Caco-2 (cell line): ENCODE measurements around the gene LCK. TPM values are rescaled to one million over a fixed set of nuclear protein-coding genes. Genes with fewer than 3 reads are reported as not detected.

ENCODE experiments used
- BruUV-seq: library from RNA; stranded (reverse); fragments of 400-500 nt; replicated peaks from 2 replicates; lab custom pipeline; 2021; lab: Mats Ljungman, UMichigan
- CTCF ChIA-PET: fragments of 300-600 bp; sonication (Branson Sonifier 250); formaldehyde crosslinking; loops from one replicate; lab custom pipeline; 2022; ENCODE audit warnings: antibody characterized with exemption; lab: Charles Lee
- POLR2A ChIA-PET: fragments of 300-600 bp; sonication (Branson Sonifier 250); formaldehyde crosslinking; loops from one replicate; lab custom pipeline; 2022; ENCODE audit warnings: antibody characterized with exemption; lab: Charles Lee
- DNase-seq, 2 experiments: peaks; one replicate each; pipeline versions ENCODE4 v3.0.0 to v3.0.0-alpha.2; 2020 to 2022
- H3K27me3 ChIP-seq: replicated peaks from 2 replicates; pipeline ENCODE4 v1.6.0; 2011; ENCODE audit warnings: low read length; ENCODE audit not compliant: control insufficient read depth, insufficient read depth
- H3K36me3 ChIP-seq: 2 replicates; pipeline ENCODE4 v1.5.1; 2011; ENCODE audit warnings: low read length; ENCODE audit not compliant: control insufficient read depth, insufficient read depth
- H3K4me1 ChIP-seq: fragments of 250-450 bp; sonication (Bioruptor Pico); 2 replicates; pipeline ENCODE4 v1.5.1; 2020; ENCODE audit warnings: mild to moderate bottlenecking
- H3K4me3 ChIP-seq: 2 replicates; pipeline ENCODE4 v1.5.1; 2011; ENCODE audit warnings: low read depth, mild to moderate bottlenecking, control low read depth, low read length
- H3K9me3 ChIP-seq: fragments of 250-450 bp; sonication (Bioruptor Pico); 2 replicates; pipeline ENCODE4 v1.5.1; 2020; ENCODE audit warnings: mild to moderate bottlenecking, moderate library complexity
- H3K27ac Mint-ChIP-seq: one replicate; pipeline ENCODE4 v1.8.0; 2022; ENCODE audit warnings: mixed read lengths; ENCODE audit not compliant: unreplicated experiment
- H3K27me3 Mint-ChIP-seq: one replicate; pipeline ENCODE4 v1.8.0; 2022; ENCODE audit warnings: mixed read lengths; ENCODE audit not compliant: insufficient read depth, unreplicated experiment
- H3K36me3 Mint-ChIP-seq: one replicate; pipeline ENCODE4 v1.8.0; 2022; ENCODE audit warnings: mild to moderate bottlenecking, mixed read lengths; ENCODE audit not compliant: insufficient read depth, unreplicated experiment
- H3K4me1 Mint-ChIP-seq: one replicate; pipeline ENCODE4 v1.8.0; 2022; ENCODE audit warnings: low read depth, mixed read lengths; ENCODE audit not compliant: unreplicated experiment
- H3K4me3 Mint-ChIP-seq: one replicate; pipeline ENCODE4 v1.8.0; 2022; ENCODE audit warnings: mild to moderate bottlenecking, moderate library complexity, mixed read lengths; ENCODE audit not compliant: unreplicated experiment
- H3K9me3 Mint-ChIP-seq: one replicate; pipeline ENCODE4 v1.8.0; 2022; ENCODE audit warnings: mixed read lengths; ENCODE audit not compliant: unreplicated experiment
- intact Hi-C: fragments of 100-400 bp; cut with micrococcal nuclease; formaldehyde crosslinking; loops from one replicate; pipeline ENCODE4 v1.10.0; 2022; ENCODE audit not compliant: unreplicated experiment
- total RNA-seq: library from RNA; stranded (reverse); gene quantifications from 2 replicates; pipeline ENCODE4 v1.2.3, GENCODE V29; 2022
- TF ChIP-seq, protein P1 (sequence below), 2 experiments: fragments of 200-600 bp in 1 of 2; IDR thresholded peaks; 1 replicate in 1 of 2; 2 replicates in 1 of 2; pipeline versions ENCODE4 v1.5.1 to v1.8.0; 2011 to 2022; ENCODE audit warnings: antibody characterized with exemption in 1 of 2, control low read depth in 1 of 2, inconsistent platforms in 1 of 2, low read depth in 1 of 2, low read length in 1 of 2, mild to moderate bottlenecking in 1 of 2, moderate library complexity in 1 of 2; ENCODE audit not compliant: insufficient read depth in 1 of 2, severe bottlenecking in 1 of 2, unreplicated experiment in 1 of 2

Gene LCK
- total RNA-seq, 1 experiment from 2014 or later: 0.39 TPM

DNA sequence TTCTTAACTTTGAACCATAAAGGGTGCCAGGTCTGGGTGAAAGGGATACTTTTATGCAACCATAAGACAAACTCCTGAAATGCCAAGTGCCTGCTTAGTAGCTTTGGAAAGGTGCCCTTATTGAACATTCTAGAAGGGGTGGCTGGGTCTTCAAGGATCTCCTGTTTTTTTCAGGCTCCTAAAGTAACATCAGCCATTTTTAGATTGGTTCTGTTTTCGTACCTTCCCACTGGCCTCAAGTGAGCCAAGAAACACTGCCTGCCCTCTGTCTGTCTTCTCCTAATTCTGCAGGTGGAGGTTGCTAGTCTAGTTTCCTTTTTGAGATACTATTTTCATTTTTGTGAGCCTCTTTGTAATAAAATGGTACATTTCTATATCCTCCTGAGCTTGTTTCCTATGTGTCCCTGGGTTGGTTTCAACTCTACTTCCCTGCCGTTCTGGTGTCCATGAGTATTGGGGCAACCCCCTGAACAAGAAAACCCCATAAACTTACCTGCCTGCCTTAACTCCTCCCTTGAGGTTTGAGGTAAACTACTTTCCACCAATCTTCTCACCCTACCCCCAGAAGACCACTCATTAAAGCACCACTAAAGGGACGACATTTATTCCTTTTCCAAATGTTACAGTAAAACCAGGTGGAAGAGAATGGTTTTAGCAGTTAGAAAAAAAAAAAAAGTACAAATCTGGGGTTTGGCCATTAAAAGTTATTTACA is 82.3 kb downstream of the LCK start:
- Mint-ChIP-seq H3K4me1 (peaks cover 21% of the 10 kb centered on the region), H3K27me3 (no peaks in the 10 kb centered on the region), H3K27ac (no peak overlapping the region), H3K36me3 (peaks cover 75% of the 10 kb centered on the region), H3K4me3 (peak overlapping the region; percentile 83), H3K9me3 (no peaks in the 10 kb centered on the region)
- Histone ChIP-seq H3K4me1 (peaks cover 22% of the 10 kb centered on the region), H3K36me3 (peaks cover 2% of the 10 kb centered on the region; the same call in 1 of the 2 replicates), H3K9me3 (no peaks in the 10 kb centered on the region), H3K27me3 (no peaks in the 10 kb centered on the region), H3K4me3 (no peak overlapping the region)
- intact Hi-C loops: no loop called here
- CTCF ChIA-PET: no interaction called here
- DNase-seq: no peak
- BruUV-seq: TSS peak; percentile 93
- POLR2A ChIA-PET: no interaction called here
- TF ChIP-seq, protein P1, sequence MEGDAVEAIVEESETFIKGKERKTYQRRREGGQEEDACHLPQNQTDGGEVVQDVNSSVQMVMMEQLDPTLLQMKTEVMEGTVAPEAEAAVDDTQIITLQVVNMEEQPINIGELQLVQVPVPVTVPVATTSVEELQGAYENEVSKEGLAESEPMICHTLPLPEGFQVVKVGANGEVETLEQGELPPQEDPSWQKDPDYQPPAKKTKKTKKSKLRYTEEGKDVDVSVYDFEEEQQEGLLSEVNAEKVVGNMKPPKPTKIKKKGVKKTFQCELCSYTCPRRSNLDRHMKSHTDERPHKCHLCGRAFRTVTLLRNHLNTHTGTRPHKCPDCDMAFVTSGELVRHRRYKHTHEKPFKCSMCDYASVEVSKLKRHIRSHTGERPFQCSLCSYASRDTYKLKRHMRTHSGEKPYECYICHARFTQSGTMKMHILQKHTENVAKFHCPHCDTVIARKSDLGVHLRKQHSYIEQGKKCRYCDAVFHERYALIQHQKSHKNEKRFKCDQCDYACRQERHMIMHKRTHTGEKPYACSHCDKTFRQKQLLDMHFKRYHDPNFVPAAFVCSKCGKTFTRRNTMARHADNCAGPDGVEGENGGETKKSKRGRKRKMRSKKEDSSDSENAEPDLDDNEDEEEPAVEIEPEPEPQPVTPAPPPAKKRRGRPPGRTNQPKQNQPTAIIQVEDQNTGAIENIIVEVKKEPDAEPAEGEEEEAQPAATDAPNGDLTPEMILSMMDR (IDR thresholded peaks at IDR 0.05; ENCODE audit: insufficient read depth in 1 of 2, low read depth in 1 of 2, low read length in 1 of 2, severe bottlenecking in 1 of 2, unreplicated experiment in 1 of 2): no peak

- TF ChIP-seq, protein P1 (IDR thresholded peaks at IDR 0.05; ENCODE audit: insufficient read depth in 1 of 2, low read depth in 1 of 2, low read length in 1 of 2, severe bottlenecking in 1 of 2, unreplicated experiment in 1 of 2): no peak
- no TSS peak for BruUV-seq
- ChIA-PET CTCF (no interaction called here), POLR2A (no interaction called here)
- Mint-ChIP-seq H3K9me3 (no peaks in the 10 kb centered on the region), H3K27me3 (no peaks in the 10 kb centered on the region), H3K36me3 (peaks cover 67% of the 10 kb centered on the region), H3K27ac (peak overlapping the region; percentile 59), H3K4me1 (peaks cover 21% of the 10 kb centered on the region), H3K4me3 (peak overlapping the region; percentile 83)
- no peaks in the 10 kb centered on the region for H3K27me3 ChIP-seq
- peaks cover 22% of the 10 kb centered on the region for H3K4me1 ChIP-seq
- intact Hi-C loops: no loop called here
- no peak for DNase-seq
- H3K9me3 ChIP-seq: no peaks in the 10 kb centered on the region
- H3K4me3 ChIP-seq: peak overlapping the region; percentile 79
- H3K36me3 ChIP-seq: peaks cover 2% of the 10 kb centered on the region; the same call in 1 of the 2 replicates
Observed at GRCh38 chr1:32334274-32334861, 83.3 kb downstream of the LCK start.

- Histone ChIP-seq H3K9me3 (no peaks in the 10 kb centered on the region), H3K4me1 (peaks cover 22% of the 10 kb centered on the region), H3K4me3 (peak overlapping the region; percentile 79), H3K27me3 (no peaks in the 10 kb centered on the region), H3K36me3 (peaks cover 2% of the 10 kb centered on the region; the same call in 1 of the 2 replicates)
- Mint-ChIP-seq H3K4me3 (peak overlapping the region; percentile 83), H3K27me3 (no peaks in the 10 kb centered on the region), H3K4me1 (peaks cover 21% of the 10 kb centered on the region), H3K36me3 (peaks cover 65% of the 10 kb centered on the region), H3K9me3 (no peaks in the 10 kb centered on the region), H3K27ac (peak overlapping the region; percentile 59)
- DNase-seq: peak in 1 of 2 experiments; percentile 51
- intact Hi-C loops: no loop called here
- TF ChIP-seq, protein P1 (IDR thresholded peaks at IDR 0.05; ENCODE audit: insufficient read depth in 1 of 2, low read depth in 1 of 2, low read length in 1 of 2, severe bottlenecking in 1 of 2, unreplicated experiment in 1 of 2): peak; percentile 39 to 52
- BruUV-seq: no TSS peak
- ChIA-PET POLR2A (interaction anchor here (0.6 to 1.7 kb wide), 3 partner anchors 59 to 261 kb away, joined by 5 to 9 read pairs (median 6); partner anchors contain the start of gene BSDC1), CTCF (no interaction called here)
Observed at GRCh38 chr1:32334864-32335534, 83.9 kb downstream of the LCK start.
